Stimulated activated CD4-positive, alpha-beta T cell treated with anti-CD3 and anti-CD28 coated beads, Interleukin-15, amount 100 ng/mL, for 24 hours (primary cell): Measurements from ENCODE around the gene GLT1D1.

ENCODE experiments used
- DNase-seq: peaks from one replicate; pipeline ENCODE4 v3.0.0-alpha.2; 2020

GLT1D1 gene

DNA sequence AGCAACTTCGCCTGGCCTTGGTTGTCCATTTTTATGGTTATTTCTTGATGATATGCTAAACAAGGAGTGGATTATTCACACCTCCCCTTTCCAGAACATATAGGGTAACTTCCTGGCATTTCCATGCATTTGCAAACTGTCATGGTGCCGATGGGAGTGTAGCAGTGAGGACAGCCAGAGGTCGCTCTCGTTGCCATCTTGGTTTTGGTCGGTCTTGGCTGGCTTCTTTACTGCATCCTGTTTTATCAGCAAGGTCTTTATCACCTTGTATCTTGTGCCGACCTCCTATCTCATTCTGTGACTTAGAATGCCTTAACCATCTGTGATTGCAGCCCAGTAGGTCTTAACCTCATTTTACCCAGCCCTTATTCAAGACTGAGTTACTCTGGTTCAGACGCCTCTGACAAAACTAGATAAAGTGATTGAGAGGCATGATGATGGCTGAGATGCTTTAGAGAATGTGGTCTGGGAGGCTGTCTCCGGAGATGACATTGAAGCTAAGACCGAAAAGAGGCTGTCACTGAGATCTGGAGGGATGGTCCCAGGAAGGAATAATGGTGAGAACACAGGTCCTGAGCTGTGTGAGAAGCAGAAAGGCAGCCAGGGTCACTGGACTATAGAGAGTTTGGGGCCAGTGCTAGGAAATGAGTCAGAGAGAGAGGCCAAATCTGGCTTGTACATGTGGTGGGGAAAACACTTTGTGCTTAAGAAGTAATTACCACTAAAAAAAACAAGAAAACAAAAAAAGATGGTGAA lies 2.9 kb downstream of the GLT1D1 start:
- no peak for DNase-seq

DNA sequence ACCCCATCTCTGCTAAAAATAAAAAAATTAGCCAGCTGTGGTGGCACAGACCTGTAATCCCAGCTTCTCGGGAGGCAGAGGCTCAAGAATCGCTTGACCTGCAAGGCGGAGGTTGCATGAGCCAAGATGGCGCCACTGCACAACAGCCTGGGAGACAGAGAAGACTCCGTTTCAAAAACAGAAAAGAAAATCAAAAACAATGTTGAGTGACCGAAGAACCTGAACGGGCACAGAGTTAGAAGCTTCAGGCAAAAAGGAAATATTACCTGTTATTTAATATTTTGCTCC lies 3.5 kb downstream of the GLT1D1 start:
- no peak for DNase-seq

DNA sequence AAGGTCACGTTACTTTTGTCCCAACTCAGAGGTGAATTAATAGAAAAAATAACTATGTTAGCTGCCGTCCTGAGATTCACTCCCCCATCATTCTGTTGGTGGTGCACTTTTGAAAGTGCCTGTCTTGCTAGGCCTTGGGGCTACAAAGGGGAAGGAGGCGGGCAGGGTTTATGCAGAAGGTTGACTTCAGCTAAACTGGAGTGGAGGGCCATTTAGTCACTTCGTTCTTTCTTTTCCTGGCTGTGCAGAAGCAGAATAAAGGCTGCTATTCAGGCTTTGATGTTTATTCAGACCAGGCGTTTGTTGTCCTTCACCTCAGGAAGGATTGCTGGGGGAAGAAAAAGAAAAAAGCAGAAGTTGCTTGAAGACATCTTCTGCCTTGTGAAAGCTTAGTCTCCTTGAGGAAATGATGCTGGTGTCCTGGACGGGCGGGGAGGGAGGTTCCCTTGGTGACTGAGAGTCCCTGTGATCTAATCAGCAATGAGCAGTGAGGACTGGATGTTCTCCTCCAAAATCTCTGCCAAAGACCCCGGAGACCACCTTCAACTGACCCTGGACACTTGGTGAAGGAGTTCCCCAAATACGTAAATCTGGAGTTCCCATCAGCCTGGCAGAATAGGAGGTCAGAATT lies 4.0 kb downstream of the GLT1D1 start:
- DNase-seq = no peak

DNA sequence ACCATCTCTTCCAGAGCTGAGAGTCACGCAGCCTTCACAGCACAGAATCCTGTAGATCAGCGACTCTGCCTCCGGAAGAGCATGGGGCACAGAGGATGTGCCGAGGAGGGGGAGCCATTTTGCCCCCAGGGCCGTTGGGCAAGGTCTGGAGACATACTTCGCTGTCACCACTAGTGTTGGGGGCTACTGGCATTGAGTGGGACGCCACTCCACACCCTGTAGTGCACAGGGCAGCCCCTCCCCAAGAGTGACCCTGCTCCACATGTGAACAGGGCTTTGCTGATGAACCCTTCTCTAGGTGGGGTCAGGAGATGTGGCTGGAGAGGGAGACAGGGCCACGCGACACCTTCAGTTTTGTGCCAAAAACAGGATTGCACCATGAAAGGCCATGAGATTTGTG lies 6.0 kb downstream of the GLT1D1 start:
- DNase-seq = no peak

DNA sequence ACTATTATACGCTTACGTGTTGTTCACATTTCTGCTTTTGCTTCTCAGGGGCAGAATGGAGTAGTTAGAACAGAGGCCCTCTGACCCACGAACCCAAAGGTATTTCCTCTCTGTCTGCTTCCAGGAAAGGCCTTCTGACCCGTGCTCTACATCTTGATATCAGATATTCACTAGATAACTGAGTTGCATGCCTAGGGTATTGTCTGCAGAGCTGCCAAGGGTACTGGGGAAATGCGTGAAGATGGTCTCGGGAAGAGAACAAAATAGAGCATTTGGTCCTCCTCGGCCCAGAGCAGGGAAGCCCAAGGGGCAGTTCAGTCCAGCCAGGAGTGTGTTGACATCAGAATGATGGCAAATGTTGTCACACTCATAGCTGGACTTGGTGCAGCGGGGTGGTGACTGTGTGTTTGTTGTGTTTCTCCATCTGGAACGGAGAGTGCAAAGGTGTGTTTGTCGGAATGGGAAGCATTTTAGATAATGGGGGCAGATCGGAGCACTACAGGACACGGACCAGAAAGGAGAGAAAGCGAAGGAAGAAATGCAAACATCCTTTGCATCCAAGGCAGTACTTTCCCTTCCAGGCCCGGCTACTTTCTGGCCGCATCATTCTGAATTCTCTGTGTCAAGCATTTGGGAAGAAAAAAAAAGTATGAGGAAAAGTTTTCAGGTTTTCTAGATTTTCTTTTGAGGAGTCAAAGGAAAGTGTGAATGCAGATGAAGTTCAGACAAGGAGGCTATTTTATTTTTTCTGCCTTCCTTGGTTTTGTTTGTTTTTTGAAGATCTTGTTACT lies 8.1 kb downstream of the GLT1D1 start:
- DNase-seq = no peak

DNA sequence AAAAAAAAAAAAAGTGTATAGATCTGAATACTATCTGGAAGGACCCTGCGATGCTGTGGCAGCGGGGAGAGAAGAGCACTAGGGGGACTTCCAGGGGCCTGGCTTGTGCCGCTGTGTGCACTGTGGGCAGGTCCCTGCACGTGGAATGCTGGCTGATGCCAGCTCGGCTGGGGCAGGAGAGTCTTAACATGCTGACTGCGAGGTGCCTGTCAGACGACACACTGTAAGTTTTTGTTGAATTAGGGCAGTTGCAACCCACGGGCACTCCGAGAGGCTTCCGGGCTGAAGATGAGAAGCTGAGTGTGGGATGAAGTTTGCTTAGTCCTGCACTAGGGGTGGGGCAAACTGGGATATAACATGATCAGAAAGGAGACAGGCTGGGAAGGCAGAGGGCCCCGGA lies 10.7 kb downstream of the GLT1D1 start:
- no peak for DNase-seq

DNA sequence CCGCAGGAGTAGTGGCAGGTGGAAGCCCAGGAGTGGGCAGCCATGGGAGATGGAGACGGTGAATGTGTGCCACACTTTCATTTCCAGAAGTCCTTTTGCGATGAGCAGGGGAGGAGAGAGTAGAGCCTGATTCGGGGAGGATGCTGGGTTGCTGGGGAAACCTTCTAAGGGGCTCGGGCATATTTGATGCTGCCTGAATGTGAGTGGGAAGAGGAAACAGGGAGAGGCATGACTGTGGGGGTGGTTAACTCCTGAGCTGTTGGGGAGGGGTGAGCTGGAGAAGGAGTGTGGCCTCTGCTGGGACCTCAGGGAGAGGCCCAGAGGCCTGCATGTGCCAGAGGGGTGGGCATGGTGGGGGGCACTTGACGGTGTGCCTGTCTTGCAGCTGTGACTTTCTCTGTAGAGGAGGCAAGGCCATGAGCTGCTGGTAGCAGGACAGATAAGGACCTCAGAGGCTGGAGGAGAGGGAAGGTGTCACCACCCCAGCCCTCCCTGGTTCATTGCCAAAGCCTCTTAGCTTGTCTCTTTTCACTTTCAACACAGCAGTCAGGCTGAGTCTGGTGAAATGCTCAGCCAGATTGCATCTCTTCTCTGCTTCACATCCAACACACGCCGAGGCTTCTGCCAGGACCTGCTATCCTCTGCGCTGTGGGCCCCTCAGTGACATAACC lies 11.4 kb downstream of the GLT1D1 start:
- DNase-seq = no peak

DNA sequence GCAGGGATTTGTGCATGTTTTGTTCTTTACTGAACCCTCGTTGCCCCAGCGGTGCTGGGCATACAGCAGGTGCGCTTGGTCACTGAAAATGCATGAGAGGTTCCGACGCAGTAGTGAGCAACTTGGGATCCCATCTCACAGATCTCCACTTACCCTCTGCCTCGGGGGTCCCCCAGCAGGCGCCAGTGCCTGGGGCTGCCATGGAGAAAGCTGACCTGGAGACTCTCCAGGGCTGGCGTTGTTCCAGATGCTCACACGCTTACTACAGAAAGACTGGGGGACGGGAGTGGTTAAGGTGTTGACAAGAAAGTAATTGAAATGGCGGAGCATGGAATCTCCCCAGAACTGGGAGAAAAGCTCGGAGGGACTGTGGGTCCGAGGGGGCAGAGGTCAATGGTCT lies 14.2 kb downstream of the GLT1D1 start:
- no peak for DNase-seq

DNA sequence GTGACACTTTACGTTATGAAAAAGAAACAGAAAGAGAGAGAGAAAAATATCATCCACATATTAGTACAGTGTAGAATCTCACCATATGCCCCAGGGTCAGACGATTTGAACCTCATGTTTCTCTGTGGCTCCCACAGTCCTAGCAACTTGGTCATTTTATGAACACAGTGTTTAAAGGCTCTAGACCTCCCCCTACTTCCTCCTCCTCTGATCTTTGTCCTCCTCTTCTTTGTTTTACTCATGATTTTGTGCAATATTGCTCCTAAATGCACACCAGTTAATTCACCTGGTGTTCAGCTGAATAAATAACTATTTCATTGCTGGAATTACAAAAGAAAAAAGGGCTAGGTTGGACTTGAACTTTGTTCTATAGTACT lies 18.2 kb downstream of the GLT1D1 start:
- no peak for DNase-seq

DNA sequence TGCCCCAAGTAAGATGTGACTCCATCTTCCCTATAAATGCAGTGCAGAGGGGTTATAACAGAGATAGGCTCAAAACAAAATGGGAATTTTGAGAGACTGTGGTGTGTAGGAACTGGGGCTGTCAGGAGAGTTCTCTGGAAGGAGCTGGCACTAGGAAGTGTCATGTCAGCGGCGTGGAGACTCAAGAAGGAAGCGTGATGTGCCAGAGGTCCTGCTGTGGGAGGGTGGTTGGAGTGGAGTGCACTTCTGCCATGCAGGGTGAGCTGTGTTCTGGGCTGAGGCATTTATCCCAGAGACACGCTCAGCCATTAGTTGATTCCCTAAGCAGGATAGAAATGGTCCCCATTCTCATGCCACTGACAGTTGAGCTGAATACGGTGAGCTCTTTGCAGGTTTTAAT lies 19.0 kb downstream of the GLT1D1 start:
- no peak for DNase-seq

DNA sequence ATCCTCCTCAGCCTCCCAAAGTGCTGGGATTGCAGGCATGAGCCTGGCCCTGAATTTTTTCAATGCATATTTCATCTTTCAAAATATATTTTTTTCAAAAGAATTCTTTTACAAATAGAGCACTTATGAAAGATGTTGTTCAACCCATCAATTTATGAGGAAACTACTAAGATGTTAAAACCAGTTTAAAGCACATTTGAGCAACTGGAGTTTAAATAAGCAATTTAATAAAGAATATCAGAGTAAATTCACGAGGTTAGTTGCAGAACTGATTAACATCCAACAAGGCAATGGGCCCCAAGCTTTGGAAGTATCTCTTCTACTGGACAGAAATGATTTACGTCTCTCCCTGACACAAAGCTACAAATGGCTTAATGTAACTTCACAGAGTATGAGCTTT lies 23.3 kb downstream of the GLT1D1 start:
- no peak for DNase-seq

DNA sequence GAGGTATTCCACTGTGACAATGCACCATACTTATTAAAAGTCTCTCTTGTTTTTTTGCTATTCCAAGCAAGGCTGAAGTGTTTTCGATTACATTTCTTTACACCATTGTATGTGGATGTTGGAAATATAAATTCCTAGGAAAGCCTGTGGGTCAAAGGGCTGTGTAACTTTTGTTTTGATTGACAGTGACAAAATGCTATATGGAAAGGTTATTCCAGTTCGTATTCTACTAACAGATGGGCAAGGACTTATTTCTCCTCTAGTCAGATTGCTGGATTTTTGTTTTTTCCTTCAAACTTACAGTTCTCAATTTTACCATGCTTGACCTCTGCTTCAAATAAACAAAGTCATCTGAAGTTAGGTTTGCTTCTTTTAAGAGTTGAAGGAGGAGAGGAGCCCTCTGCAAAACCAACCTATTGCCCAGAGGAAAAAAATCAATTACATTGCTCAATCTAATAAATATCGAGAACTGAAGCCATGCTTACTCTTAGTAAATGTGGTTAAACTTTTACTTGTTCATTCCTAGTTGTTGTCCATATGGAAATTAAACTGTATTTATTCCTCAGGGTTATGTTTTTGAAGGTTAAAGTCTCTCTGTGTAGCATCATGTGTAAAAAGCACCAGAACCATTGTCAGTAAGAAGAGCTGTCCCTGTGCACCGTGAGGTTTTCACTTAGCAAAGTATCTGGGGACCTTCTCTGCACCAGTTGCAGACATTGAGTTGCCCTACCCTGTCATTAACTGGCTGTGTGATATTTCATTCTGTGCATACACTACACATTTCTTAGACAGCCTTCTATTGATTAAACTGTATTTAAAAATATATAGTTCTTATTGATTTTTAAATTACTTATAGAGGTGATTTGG lies 26.9 kb downstream of the GLT1D1 start:
- no peak for DNase-seq

DNA sequence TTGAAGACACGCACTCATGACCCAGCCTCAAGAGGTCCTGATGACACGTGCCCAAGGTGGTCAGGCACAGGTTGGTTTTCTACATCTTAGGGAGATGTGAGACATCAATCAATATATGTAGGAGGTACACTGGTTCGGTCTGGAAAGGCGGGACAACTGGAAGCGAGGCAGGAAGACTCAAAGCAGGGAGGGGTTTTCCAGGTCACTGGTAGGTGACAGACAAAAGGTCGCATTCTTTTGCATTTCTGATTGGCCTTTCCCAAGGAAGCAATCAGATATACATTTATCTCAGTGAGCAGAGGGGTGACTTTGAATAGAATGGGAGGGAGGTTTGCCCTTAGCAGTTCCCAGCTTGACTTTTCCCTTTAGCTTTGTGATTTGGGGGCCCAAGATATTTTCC lies 38.6 kb downstream of the GLT1D1 start:
- no peak for DNase-seq

DNA sequence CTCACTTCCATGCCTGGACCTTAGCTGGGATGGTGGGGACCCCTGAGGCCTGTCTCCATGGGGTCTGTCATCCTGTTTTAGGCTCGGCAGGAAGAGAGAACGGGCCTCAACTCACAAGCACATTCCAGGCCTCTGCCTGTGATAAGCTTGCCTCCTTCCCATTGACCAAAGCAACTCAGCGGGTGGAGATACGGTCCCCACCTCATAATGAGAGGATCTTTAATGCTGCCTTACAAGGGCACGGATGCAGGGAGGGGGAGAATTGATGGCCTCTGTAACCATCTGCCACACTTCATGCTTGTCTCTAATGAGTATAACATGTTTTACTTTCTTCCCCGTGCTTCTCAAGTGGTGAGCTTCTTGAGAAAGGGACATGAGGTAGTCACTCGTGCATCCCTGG lies 50.0 kb downstream of the GLT1D1 start:
- DNase-seq = no peak

DNA sequence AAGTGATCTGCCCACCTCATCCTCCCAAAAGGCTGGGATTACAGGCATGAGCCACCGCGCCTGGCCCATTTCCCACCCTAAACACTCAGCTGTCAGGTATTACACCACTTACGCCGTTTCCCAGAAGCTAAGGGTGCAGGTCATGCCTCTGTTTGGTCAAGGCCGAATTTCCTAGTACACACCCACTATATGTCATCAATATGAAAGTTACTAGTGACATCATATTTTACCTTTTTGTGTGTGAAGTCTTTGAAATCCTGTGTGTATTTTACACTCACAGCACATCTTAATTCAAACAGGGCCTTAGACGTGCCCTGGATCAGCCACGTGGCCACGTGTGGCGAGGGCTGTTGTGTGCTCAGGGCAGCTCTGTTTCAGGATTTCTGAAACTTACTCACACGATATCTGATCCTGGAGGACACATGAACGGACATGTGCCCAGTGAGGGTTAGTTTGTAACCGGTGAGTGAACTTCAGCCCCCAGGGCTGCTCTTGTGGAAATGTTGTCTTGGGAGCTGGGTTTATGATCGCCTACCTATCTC lies 51.8 kb downstream of the GLT1D1 start:
- no peak for DNase-seq

DNA sequence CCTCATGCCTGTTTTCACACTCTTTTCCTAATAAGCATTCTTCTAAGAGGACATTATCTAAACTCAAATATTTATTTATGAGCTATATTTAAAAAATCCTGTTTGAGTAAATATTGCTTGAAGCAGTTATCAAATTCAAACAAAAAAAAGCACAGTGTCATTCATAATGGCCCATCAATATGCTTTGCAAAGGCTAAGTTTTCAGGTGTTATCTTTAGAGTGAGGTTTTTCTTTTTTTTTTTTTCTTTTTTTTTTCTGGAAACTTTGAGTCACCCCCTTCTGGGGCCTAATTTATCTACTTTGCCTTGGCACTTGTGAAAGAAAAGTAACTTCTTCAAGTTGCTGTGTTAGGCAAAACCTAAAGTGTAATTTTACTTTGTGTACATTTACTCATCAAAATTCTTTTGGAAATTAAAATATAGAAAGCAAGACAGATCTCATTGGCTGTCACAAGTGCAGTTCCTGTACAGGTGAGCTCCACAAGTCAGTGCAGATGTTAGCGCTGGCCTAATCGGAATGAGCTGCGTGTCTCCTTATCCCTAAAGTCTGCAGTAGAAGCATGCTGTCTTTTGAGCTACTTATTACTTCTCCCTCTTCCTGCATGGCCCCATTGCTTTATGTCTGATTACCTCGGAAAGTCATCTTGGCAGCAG lies 53.3 kb downstream of the GLT1D1 start:
- no peak for DNase-seq

DNA sequence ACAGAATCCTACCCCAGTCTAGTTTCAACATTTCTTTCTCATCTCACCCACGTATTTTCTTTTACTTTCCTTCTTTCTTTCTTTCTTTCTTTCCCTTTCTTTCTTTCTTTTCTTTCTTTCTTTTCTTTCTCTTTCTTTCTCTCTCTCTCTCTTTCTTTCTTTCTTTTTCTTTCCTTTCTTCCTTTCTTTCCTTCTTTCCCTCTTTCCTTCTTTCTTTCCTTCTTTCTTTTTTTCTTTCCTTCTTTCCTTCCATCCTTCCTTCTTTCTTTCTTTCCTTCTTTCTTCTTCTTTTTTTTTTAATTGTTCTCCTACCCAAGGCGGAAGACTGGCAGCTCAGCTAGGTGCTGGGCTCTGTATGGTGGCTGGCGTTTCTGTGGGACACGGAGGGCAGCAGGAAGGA lies 55.0 kb downstream of the GLT1D1 start:
- DNase-seq = no peak

DNA sequence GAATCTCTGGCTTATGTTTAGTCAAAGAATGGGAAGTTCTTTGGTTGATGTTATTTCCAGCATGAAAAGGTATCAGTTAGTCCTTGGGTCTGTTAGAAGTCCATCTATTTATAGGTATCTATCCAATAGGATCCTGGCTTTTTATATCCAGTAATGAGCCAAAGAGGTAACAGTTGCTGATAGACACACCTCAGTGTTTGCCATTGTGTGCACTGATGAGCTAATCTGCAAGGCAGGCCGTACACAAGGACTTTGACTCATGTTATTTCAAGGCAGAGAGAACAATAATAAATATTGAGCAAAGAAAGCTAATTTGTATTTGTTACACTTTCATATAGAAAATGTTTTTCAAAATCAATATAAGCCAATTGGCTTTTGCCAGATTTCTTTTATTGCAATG lies 56.4 kb downstream of the GLT1D1 start:
- DNase-seq = no peak

DNA sequence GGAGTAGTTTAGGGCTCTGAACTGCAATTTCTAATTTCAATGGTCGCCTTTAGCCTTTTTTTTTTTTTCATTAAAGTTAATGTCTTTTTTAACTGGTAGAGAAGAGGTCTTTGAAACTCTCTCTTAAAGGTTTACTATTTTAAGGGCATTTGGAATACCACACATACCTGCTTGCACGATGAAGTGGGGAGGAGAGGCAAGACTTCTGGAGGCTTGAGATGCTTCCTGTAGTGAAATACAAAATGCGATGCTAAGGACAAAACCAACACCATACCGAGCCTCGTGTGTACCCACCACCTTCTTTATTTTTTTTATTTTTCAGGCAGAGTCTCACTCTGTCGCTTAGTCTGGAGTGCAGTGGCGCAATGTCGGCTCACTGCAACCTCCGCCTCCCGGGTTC lies 57.4 kb downstream of the GLT1D1 start:
- no peak for DNase-seq

DNA sequence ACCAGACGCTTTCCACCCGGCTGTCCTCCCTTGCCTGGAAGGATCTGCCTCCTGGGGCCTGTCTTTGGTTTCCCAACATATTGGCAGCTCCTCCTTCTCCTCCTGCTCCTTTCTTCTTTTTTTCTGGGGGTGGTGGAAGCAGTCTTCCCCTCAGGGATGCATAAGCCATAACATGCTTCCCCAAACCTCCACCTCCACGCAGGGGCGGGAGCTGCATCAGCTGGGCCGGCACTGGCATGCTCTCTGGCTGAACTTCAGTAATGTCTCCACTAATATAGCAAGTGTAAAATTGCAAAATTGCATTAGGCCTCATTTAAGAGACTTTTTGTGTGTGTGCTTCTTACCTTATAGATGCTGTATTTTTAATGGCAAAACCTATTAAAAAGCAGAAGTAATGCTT lies 58.6 kb downstream of the GLT1D1 start:
- no peak for DNase-seq

DNA sequence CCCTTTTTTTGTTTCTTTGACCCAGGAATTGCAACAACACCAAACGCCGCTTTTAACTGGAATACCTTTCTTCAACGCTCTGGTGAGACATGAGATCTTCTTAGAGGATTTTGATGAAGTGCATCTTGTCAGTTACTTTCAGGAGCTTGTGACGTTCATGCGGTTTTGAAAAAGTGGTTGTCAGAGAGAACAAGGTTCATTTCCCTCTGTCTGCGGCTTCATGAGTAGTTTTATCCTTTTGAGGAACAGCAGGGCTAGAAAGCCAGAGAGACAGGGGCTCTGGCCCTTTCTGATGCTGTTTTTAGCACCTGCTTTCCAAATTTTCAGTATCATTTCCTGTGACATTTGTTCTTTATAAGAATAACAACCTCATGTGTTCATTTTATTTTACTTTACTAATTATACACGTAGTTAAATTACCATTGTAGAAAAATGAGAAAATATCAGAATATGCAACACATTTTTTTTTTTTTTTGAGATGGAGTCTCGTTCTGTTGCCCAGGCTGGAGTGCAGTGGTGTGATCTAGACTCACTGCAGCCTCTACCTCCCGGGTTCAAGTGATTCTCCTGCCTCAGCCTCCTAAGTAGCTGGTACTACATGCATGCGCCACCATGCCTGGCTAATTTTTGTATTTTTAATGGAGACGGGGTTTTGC lies 61.8 kb downstream of the GLT1D1 start:
- DNase-seq = peak; percentile 59

DNA sequence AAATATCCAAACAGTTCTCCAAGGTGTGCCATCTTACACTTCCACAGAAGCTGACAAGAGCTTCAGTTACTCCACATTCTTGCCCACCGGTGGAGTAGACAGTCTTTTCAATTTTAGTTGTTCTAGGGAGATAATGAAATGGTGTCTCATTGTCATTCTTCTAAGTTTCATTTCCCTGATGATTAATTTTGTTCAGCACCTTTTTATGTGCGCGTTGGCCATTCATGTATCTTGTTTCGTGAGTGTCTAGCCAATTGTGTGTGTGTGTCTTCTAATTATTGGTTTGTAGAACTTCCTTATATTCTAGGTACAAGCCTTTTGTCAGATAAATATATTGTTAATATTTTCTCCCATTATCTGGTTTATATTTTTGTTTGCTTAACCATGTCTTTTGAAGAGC lies 63.1 kb downstream of the GLT1D1 start:
- no peak for DNase-seq
